ENCODE results near the gene MSGN1. TPM values are rescaled to one million over a fixed set of nuclear protein-coding genes. Genes with fewer than 3 reads are reported as not detected.

The MSGN1 gene
- total RNA-seq, 2 donors from 2014 or later, result not detected

GRCh38 chr2:17798338-17798737 lies 17.9 kb upstream of the MSGN1 start:
- Mint-ChIP-seq H3K36me3 (ENCODE audit: low read depth) (no peaks in the 10 kb centered on the region), H3K9me3 (no peaks in the 10 kb centered on the region), H3K4me1 (no peaks in the 10 kb centered on the region), H3K27me3 (peaks cover 26% of the 10 kb centered on the region), H3K4me3 (no peak overlapping the region), H3K27ac (no peak overlapping the region)
- ATAC-seq (replicated peaks), result no peak

DNA sequence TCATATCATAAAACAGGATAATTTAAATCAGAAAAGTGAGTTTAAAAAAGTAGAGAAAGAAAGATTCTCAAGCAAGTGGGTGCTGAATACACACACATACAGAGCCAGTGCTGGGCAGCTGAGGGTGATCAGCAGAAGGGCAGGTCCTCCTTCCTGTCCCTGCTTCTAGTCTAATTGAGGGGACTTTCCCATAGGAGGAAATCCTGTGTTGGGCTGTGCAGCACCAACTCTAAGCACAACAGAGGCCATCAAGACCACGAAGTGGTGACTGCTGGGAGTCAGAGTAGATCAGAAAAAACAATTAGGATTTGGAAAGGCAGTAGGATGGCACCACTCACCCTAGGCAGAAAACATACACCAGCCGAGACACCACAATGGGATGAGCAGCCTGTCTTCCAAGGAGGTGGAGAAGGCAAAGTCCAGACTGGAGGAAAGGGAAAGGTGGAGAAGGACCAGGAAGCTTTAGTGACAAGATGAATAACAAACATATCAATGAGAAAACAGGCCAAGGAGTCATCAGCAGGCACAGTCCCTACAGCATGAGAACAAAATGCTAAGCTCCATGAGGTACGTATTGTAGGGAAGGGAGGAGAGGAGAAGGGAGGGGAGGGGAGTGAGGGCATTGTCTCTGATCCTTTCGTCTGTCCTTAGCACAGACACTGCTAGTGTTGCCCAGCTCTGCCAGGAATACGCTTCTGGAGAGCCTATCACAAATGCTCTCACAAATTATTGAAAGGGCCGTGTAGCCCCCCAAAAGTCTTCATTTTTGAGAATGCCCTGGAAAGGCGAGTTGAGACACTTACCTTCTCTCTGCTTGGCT lies 16.7 kb upstream of the MSGN1 start:
- Mint-ChIP-seq H3K4me1 (no peaks in the 10 kb centered on the region), H3K9me3 (no peaks in the 10 kb centered on the region), H3K27me3 (peaks cover 24% of the 10 kb centered on the region), H3K27ac (no peak overlapping the region), H3K36me3 (ENCODE audit: low read depth) (no peaks in the 10 kb centered on the region), H3K4me3 (no peak overlapping the region)
- no peak for ATAC-seq (replicated peaks)

GRCh38 chr2:17800219-17800618 lies 16.0 kb upstream of the MSGN1 start:
- no peak overlapping the region for H3K27ac Mint-ChIP-seq
- no peak overlapping the region for H3K4me3 Mint-ChIP-seq

GRCh38 chr2:17800693-17801458 lies 15.4 kb upstream of the MSGN1 start:
- H3K27me3 Mint-ChIP-seq, result peaks cover 19% of the 10 kb centered on the region
- no peak for ATAC-seq (replicated peaks)
- no peaks in the 10 kb centered on the region for H3K9me3 Mint-ChIP-seq
- no peaks in the 10 kb centered on the region for H3K4me1 Mint-ChIP-seq
- no peak overlapping the region for H3K27ac Mint-ChIP-seq
- H3K36me3 Mint-ChIP-seq (ENCODE audit: low read depth), result no peaks in the 10 kb centered on the region
- no peak overlapping the region for H3K4me3 Mint-ChIP-seq

More at GRCh38 chr2:17800219-17800618, 16.0 kb upstream of the MSGN1 start:
- H3K27me3 Mint-ChIP-seq, result peaks cover 21% of the 10 kb centered on the region
- H3K4me1 Mint-ChIP-seq, result no peaks in the 10 kb centered on the region
- no peaks in the 10 kb centered on the region for H3K36me3 Mint-ChIP-seq (ENCODE audit: low read depth)
- ATAC-seq (replicated peaks), result no peak
- H3K9me3 Mint-ChIP-seq, result no peaks in the 10 kb centered on the region

DNA sequence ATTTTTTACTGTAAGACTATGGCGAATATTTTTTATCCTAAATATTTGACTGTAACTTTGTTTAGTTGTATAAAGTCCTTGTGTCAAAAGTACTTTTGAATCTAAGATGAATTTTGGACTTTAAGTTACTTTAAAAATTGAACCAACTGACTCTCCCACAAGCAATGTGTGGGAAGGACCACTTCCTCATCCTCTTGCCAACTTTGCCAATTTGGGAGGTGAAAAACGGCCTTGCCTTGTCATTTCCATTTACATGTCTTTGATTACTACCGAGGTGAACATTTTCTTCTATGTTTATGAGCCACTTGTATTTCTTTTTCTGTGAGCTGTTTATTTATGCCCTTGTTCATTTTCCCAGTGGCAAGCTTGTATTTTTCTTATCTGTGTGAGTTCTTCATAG lies 12.8 kb upstream of the MSGN1 start:
- Mint-ChIP-seq H3K9me3 (no peaks in the 10 kb centered on the region), H3K4me1 (no peaks in the 10 kb centered on the region), H3K4me3 (no peak overlapping the region), H3K27me3 (peaks cover 15% of the 10 kb centered on the region), H3K36me3 (ENCODE audit: low read depth) (no peaks in the 10 kb centered on the region), H3K27ac (no peak overlapping the region)
- ATAC-seq (replicated peaks), result no peak

GRCh38 chr2:17804358-17804757 lies 11.9 kb upstream of the MSGN1 start:
- H3K4me1 Mint-ChIP-seq, result no peaks in the 10 kb centered on the region
- H3K9me3 Mint-ChIP-seq, result no peaks in the 10 kb centered on the region
- H3K27ac Mint-ChIP-seq, result no peak overlapping the region
- H3K4me3 Mint-ChIP-seq, result no peak overlapping the region
- no peak for ATAC-seq (replicated peaks)
- H3K36me3 Mint-ChIP-seq (ENCODE audit: low read depth), result no peaks in the 10 kb centered on the region
- peaks cover 15% of the 10 kb centered on the region for H3K27me3 Mint-ChIP-seq

- Mint-ChIP-seq H3K27me3 (peaks cover 15% of the 10 kb centered on the region), H3K36me3 (ENCODE audit: low read depth) (no peaks in the 10 kb centered on the region), H3K4me3 (no peak overlapping the region), H3K4me1 (no peaks in the 10 kb centered on the region), H3K27ac (no peak overlapping the region), H3K9me3 (no peaks in the 10 kb centered on the region)
- no peak for ATAC-seq (replicated peaks)
These were observed 11.1 kb upstream of the MSGN1 start for GRCh38 chr2:17805166-17805565.

- no peak for ATAC-seq (replicated peaks)
- Mint-ChIP-seq H3K9me3 (no peaks in the 10 kb centered on the region), H3K4me3 (no peak overlapping the region), H3K36me3 (ENCODE audit: low read depth) (no peaks in the 10 kb centered on the region), H3K4me1 (no peaks in the 10 kb centered on the region), H3K27ac (no peak overlapping the region), H3K27me3 (peaks cover 15% of the 10 kb centered on the region)
These were observed 10.4 kb upstream of the MSGN1 start for GRCh38 chr2:17805717-17806363.

DNA sequence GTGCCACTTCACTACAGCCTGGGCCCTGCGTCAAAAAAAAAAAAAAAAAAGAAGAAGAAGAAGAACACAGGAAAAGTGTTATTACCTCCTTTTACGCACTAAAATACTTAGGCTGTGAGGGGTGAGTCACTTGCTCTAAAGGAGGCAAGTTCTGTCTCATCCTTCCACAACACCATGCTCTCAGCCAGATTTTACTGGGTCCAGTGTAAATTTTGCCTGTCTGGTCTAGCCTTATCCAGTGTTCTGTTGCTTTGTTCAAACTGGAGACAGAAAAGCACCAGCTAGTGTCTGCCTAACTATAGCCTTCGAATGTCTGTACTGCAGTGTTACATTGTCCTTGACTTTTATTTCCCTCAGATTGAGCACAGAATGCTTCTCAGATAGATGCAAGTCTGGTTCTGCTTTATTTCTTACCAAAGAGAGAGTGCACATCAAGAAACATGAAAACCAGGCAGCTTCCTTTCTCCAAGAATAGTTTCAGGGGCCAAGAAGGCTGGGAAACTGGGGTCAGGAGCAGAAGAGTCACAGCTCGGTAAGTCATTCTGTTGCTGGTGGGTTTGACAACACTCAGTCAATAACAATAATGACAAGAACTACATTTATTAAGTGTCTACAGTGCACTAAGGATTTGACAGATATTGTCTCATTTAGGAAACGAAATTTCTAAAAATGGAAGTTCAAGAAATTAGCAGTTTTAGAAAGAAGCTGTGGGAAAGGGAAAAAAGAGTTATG lies 3.1 kb upstream of the MSGN1 start:
- H3K27ac Mint-ChIP-seq, result no peak overlapping the region
- H3K9me3 Mint-ChIP-seq, result no peaks in the 10 kb centered on the region
- peaks cover 3% of the 10 kb centered on the region for H3K4me1 Mint-ChIP-seq
- H3K4me3 Mint-ChIP-seq, result no peak overlapping the region
- H3K36me3 Mint-ChIP-seq (ENCODE audit: low read depth), result no peaks in the 10 kb centered on the region
- peaks cover 28% of the 10 kb centered on the region for H3K27me3 Mint-ChIP-seq
- ATAC-seq (replicated peaks), result no peak

DNA sequence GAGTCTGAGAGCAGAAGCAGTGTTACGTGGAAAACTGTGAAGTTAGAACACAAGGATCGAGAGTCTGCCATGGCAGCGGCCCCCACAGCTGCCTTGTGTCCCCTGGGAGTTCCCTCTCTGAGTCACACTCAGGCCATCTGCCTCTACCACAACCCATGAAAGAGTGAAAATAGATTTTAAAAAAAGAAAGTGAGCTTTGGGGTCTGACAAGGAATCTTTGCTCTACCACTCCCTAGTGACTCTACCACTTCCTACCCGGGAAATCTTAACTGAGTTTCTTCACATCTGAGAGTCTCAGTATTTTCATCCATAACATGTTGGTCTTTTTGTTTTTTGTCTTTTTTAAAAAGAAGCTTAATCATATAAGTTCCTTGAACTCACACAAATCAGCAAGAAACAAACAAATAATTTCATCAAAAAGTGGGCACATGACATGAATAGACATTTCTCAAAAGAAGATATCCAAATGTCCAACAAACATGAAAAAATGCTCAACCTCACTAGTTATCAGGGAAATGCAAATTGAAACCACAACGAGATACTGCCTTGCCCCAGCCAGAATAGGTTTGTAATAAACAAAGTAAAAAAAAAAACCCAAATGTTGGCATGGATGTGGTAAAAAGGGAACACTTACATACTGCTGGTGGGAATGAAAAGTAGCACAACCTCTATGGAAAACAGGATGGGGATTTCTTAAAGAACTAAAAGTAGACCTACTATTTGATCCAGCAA lies 2.4 kb upstream of the MSGN1 start:
- H3K4me1 Mint-ChIP-seq, result peaks cover 3% of the 10 kb centered on the region
- ATAC-seq (replicated peaks), result no peak
- peaks cover 28% of the 10 kb centered on the region for H3K27me3 Mint-ChIP-seq
- H3K36me3 Mint-ChIP-seq (ENCODE audit: low read depth), result no peaks in the 10 kb centered on the region
- no peak overlapping the region for H3K4me3 Mint-ChIP-seq
- H3K9me3 Mint-ChIP-seq, result no peaks in the 10 kb centered on the region
- H3K27ac Mint-ChIP-seq, result no peak overlapping the region

- Mint-ChIP-seq H3K27ac (no peak overlapping the region), H3K4me1 (peaks cover 3% of the 10 kb centered on the region), H3K36me3 (ENCODE audit: low read depth) (no peaks in the 10 kb centered on the region), H3K27me3 (peaks cover 30% of the 10 kb centered on the region), H3K9me3 (no peaks in the 10 kb centered on the region), H3K4me3 (no peak overlapping the region)
- no peak for ATAC-seq (replicated peaks)
These were observed 1.7 kb upstream of the MSGN1 start for GRCh38 chr2:17814601-17815000.

DNA sequence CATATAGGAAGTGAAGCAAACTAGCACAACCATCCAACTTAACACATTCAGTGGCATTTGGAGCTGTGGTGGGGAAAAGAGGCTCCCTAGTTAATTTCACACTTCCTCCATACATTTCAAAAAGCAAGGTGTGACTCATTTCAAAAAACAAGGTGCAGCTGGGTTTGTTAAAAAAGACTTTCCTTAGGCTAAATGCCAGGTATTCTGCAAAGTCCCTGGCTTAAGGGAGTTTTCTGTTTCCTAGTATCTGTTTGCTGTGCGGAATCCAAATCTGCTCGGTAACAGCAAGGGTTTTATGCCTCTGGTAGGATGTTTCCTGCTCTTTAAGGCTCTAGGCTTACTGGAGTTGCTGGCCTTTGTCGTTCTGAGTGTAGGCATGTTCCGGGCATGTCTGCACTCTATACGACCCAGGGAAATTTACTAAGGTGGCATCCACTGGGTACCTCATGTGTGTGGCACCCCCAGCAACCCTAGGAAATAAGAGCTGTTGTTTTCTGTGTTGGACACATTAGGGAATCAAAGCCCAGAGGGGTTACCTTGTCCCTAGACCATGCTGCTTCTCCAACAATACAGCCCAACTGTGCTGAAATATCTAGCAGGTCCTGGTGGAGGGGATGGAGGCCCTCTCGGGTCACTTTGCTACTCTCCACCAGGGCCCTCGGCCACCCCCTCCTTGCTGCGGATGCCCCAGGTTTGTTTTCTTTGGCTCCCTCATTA lies 634 bp upstream of the MSGN1 start:
- ATAC-seq (replicated peaks), result no peak
- H3K9me3 Mint-ChIP-seq, result no peaks in the 10 kb centered on the region
- H3K4me3 Mint-ChIP-seq, result no peak overlapping the region
- peaks cover 3% of the 10 kb centered on the region for H3K4me1 Mint-ChIP-seq
- no peaks in the 10 kb centered on the region for H3K36me3 Mint-ChIP-seq (ENCODE audit: low read depth)
- peaks cover 35% of the 10 kb centered on the region for H3K27me3 Mint-ChIP-seq
- H3K27ac Mint-ChIP-seq, result no peak overlapping the region

- ATAC-seq (replicated peaks), result no peak
These were observed 2.1 kb downstream of the MSGN1 start for GRCh38 chr2:17818235-17818815.

More at GRCh38 chr2:17818235-17818815, 2.1 kb downstream of the MSGN1 start:
- Mint-ChIP-seq H3K27me3 (peaks cover 32% of the 10 kb centered on the region), H3K36me3 (ENCODE audit: low read depth) (no peaks in the 10 kb centered on the region), H3K9me3 (no peaks in the 10 kb centered on the region), H3K4me3 (no peak overlapping the region), H3K4me1 (peaks cover 3% of the 10 kb centered on the region), H3K27ac (no peak overlapping the region)
